Trophoblast cell (in vitro differentiated cells and primary cell): Measurements from ENCODE around the gene WSB1.
A peak's percentile ranks its signal among the peaks of the same experiment; 100 is the strongest.

Experiments
- DNase-seq, 2 donors: peaks; one replicate each; pipeline ENCODE4 v3.0.0-alpha.2; 2016
- H2AFZ ChIP-seq: 2 replicates; pipeline ENCODE4 v1.6.1; 2013; ENCODE audit warnings: low read length, moderate library complexity, mild to moderate bottlenecking; ENCODE audit not compliant: insufficient read depth, poor library complexity
- H2AK5ac ChIP-seq: 2 replicates; pipeline ENCODE4 v1.6.1; 2013; ENCODE audit warnings: mild to moderate bottlenecking, low read length
- H2BK120ac ChIP-seq: 2 replicates; pipeline ENCODE4 v1.6.1; 2013; ENCODE audit warnings: low read length, mild to moderate bottlenecking, moderate library complexity; ENCODE audit not compliant: insufficient read depth, poor library complexity
- H2BK12ac ChIP-seq: 2 replicates; pipeline ENCODE4 v1.6.1; 2013; ENCODE audit warnings: mild to moderate bottlenecking, low read length, moderate library complexity
- H2BK5ac ChIP-seq: 2 replicates; pipeline ENCODE4 v1.6.1; 2013; ENCODE audit warnings: low read length, low read depth, moderate library complexity, mild to moderate bottlenecking; ENCODE audit not compliant: poor library complexity
- H3K14ac ChIP-seq: 2 replicates; pipeline ENCODE4 v1.6.1; 2013; ENCODE audit warnings: mild to moderate bottlenecking, low read length
- H3K18ac ChIP-seq: 2 replicates; pipeline ENCODE4 v1.6.1; 2013; ENCODE audit warnings: mild to moderate bottlenecking, low read length
- H3K23ac ChIP-seq: 2 replicates; pipeline ENCODE4 v1.6.1; 2013; ENCODE audit warnings: low read length
- H3K27ac ChIP-seq: 2 replicates; pipeline ENCODE4 v1.5.1; 2013; ENCODE audit warnings: low read depth, mild to moderate bottlenecking, inconsistent platforms, low read length, moderate library complexity
- H3K27me3 ChIP-seq: 2 replicates; pipeline ENCODE4 v1.6.1; 2013; ENCODE audit warnings: inconsistent platforms, mild to moderate bottlenecking, low read length, moderate library complexity; ENCODE audit not compliant: insufficient read depth
- H3K36me3 ChIP-seq, 2 experiments: 1 replicate in 1 of 2; 2 replicates in 1 of 2; pipeline ENCODE4 v1.6.1; 2013; ENCODE audit warnings: low read length in 2 of 2, mild to moderate bottlenecking in 2 of 2, moderate library complexity in 1 of 2; ENCODE audit not compliant: insufficient read depth in 2 of 2, control insufficient read depth in 1 of 2
- H3K4ac ChIP-seq: 2 replicates; pipeline ENCODE4 v1.6.1; 2013; ENCODE audit warnings: low read depth, mild to moderate bottlenecking, low read length, moderate library complexity
- H3K4me1 ChIP-seq, 2 experiments: 1 replicate in 1 of 2; 2 replicates in 1 of 2; pipeline ENCODE4 v1.6.1; 2013; ENCODE audit warnings: low read length in 2 of 2, mild to moderate bottlenecking in 2 of 2, moderate library complexity in 1 of 2; ENCODE audit not compliant: insufficient read depth in 2 of 2, control insufficient read depth in 1 of 2
- H3K4me2 ChIP-seq: 2 replicates; pipeline ENCODE4 v1.6.1; 2013; ENCODE audit warnings: inconsistent platforms, mild to moderate bottlenecking, low read length, moderate library complexity
- H3K4me3 ChIP-seq: 2 replicates; pipeline ENCODE4 v1.5.1; 2013; ENCODE audit warnings: mild to moderate bottlenecking, low read depth, low read length, inconsistent platforms
- H3K79me1 ChIP-seq: one replicate; pipeline ENCODE4 v1.6.1; 2013; ENCODE audit warnings: low read length
- H3K79me2 ChIP-seq: 2 replicates; pipeline ENCODE4 v1.6.1; 2013; ENCODE audit warnings: low read length, mild to moderate bottlenecking; ENCODE audit not compliant: control insufficient read depth, insufficient read depth, poor library complexity
- H3K9ac ChIP-seq: 2 replicates; pipeline ENCODE4 v1.6.1; 2013; ENCODE audit warnings: mild to moderate bottlenecking, low read length
- H3K9me3 ChIP-seq: 2 replicates; pipeline ENCODE4 v1.6.1; 2013; ENCODE audit warnings: low read depth, mild to moderate bottlenecking, control low read depth, inconsistent platforms, low read length; ENCODE audit not compliant: insufficient read depth
- H4K12ac ChIP-seq: 2 replicates; pipeline ENCODE4 v1.6.1; 2013; ENCODE audit warnings: low read depth, mild to moderate bottlenecking, low read length, moderate library complexity
- H4K8ac ChIP-seq: 2 replicates; pipeline ENCODE4 v1.6.1; 2013; ENCODE audit warnings: low read depth, mild to moderate bottlenecking, low read length, moderate library complexity
- H4K91ac ChIP-seq: one replicate; pipeline ENCODE4 v1.6.1; 2013; ENCODE audit warnings: low read depth, mild to moderate bottlenecking, low read length, moderate library complexity
- WGBS: extraction: QIAGEN DNeasy Blood & Tissue Kit; methylation state at CpG from one replicate; pipeline ENCODE4 v1.1.7; 2013; ENCODE audit warnings: missing lambda C conversion rate; ENCODE audit not compliant: insufficient read length, insufficient coverage; ENCODE audit errors: extremely low coverage; 5-methylcytosine and 5-hydroxymethylcytosine counted together

The WSB1 gene

GRCh38 chr17:27323538-27324215 is 29.8 kb downstream of the WSB1 start:
- Histone ChIP-seq H2AK5ac (no peak overlapping the region), H4K91ac (no peak overlapping the region), H3K4me3 (no peak overlapping the region), H3K9me3 (peaks cover 6% of the 10 kb centered on the region), H3K23ac (peak overlapping the region; percentile 17), H3K9ac (no peak overlapping the region), H3K27me3 (no peaks in the 10 kb centered on the region), H3K79me2 (no peaks in the 10 kb centered on the region), H3K36me3 (peaks cover 2 to 6% of the 10 kb centered on the region in 2 experiments), H2AFZ (no peak overlapping the region), H4K8ac (no peak overlapping the region), H3K27ac (no peak overlapping the region), H4K12ac (no peak overlapping the region), H2BK5ac (no peak overlapping the region), H3K4me2 (no peak overlapping the region), H3K18ac (no peak overlapping the region), H3K4ac (no peak overlapping the region), H3K79me1 (no peaks in the 10 kb centered on the region), H3K4me1 (peaks cover 0 to 2% of the 10 kb centered on the region in 2 experiments), H2BK120ac (no peak overlapping the region), H2BK12ac (no peak overlapping the region), H3K14ac (no peak overlapping the region)
- DNase-seq: peak; percentile 37 to 62
- no CpG with 5 or more reads among the region's 7 CpGs for WGBS

- no peak overlapping the region for H3K23ac ChIP-seq
- H2BK120ac ChIP-seq: no peak overlapping the region
- H3K9me3 ChIP-seq: peaks cover 4% of the 10 kb centered on the region
- no peak overlapping the region for H3K4me3 ChIP-seq
- H3K79me2 ChIP-seq: no peaks in the 10 kb centered on the region
- H4K12ac ChIP-seq: no peak overlapping the region
- H4K91ac ChIP-seq: no peak overlapping the region
- peaks cover 0 to 2% of the 10 kb centered on the region in 2 experiments for H3K4me1 ChIP-seq
- H2BK5ac ChIP-seq: no peak overlapping the region
- H3K27me3 ChIP-seq: no peaks in the 10 kb centered on the region
- no peak overlapping the region for H3K4me2 ChIP-seq
- H2AK5ac ChIP-seq: no peak overlapping the region
- no peak overlapping the region for H3K18ac ChIP-seq
- H3K14ac ChIP-seq: no peak overlapping the region
- WGBS: no CpG with 5 or more reads among the region's 5 CpGs
- H3K4ac ChIP-seq: no peak overlapping the region
- H4K8ac ChIP-seq: no peak overlapping the region
- H3K27ac ChIP-seq: no peak overlapping the region
- H2BK12ac ChIP-seq: no peak overlapping the region
- no peak for DNase-seq
- no peak overlapping the region for H3K9ac ChIP-seq
- H3K36me3 ChIP-seq: peaks cover 0 to 2% of the 10 kb centered on the region in 2 experiments
- no peak overlapping the region for H2AFZ ChIP-seq
- no peaks in the 10 kb centered on the region for H3K79me1 ChIP-seq
Measured at GRCh38 chr17:27324771-27325339, 30.9 kb downstream of the WSB1 start.

GRCh38 chr17:27326051-27326450 is 32.1 kb downstream of the WSB1 start:
- Histone ChIP-seq H3K27me3 (no peaks in the 10 kb centered on the region), H3K79me1 (no peaks in the 10 kb centered on the region), H4K12ac (no peak overlapping the region), H2BK120ac (no peak overlapping the region), H3K4me3 (no peak overlapping the region), H2AFZ (no peak overlapping the region), H4K8ac (no peak overlapping the region), H3K9ac (no peak overlapping the region), H3K23ac (no peak overlapping the region), H3K36me3 (no peaks in the 10 kb centered on the region), H2BK5ac (no peak overlapping the region), H3K14ac (no peak overlapping the region), H3K9me3 (peaks cover 3% of the 10 kb centered on the region), H3K18ac (no peak overlapping the region), H3K4me1 (peaks cover 0 to 2% of the 10 kb centered on the region in 2 experiments), H3K4ac (no peak overlapping the region), H2AK5ac (no peak overlapping the region), H3K4me2 (no peak overlapping the region), H3K79me2 (no peaks in the 10 kb centered on the region), H3K27ac (no peak overlapping the region), H2BK12ac (no peak overlapping the region), H4K91ac (no peak overlapping the region)
- DNase-seq: no peak
- no CpG with 5 or more reads among the region's 2 CpGs for WGBS

- Histone ChIP-seq H3K9ac (no peak overlapping the region), H3K4me2 (no peak overlapping the region), H3K27ac (no peak overlapping the region), H3K23ac (no peak overlapping the region), H2AFZ (no peak overlapping the region), H3K4me1 (peaks cover 0 to 2% of the 10 kb centered on the region in 2 experiments), H2BK120ac (no peak overlapping the region), H3K14ac (no peak overlapping the region), H2AK5ac (no peak overlapping the region), H3K27me3 (no peaks in the 10 kb centered on the region), H3K79me1 (peaks cover 2% of the 10 kb centered on the region), H4K12ac (no peak overlapping the region), H3K36me3 (no peaks in the 10 kb centered on the region), H4K8ac (no peak overlapping the region), H2BK5ac (no peak overlapping the region), H2BK12ac (no peak overlapping the region), H3K4me3 (no peak overlapping the region), H3K79me2 (no peaks in the 10 kb centered on the region), H3K4ac (no peak overlapping the region), H3K9me3 (peaks cover 3% of the 10 kb centered on the region), H3K18ac (no peak overlapping the region), H4K91ac (no peak overlapping the region)
- no CpG with 5 or more reads among the region's 1 CpG for WGBS
- no peak for DNase-seq
Measured at GRCh38 chr17:27326585-27326984, 32.7 kb downstream of the WSB1 start.
